Measurements from ENCODE around the gene GBP6.
"Not testable (repeated sequence)": the region's sequence is repeated elsewhere in the genome, so short reads cannot be mapped to it uniquely, and the experiment has no call there.

Gene GBP6

GRCh38 chr1:89373810-89374209 lies 10.0 kb downstream of the GBP6 start:
- DNase-seq = not testable (repeated sequence)

- no peak for DNase-seq
Observed at GRCh38 chr1:89378001-89378400, 14.1 kb downstream of the GBP6 start.

GRCh38 chr1:89381618-89382017 lies 17.8 kb downstream of the GBP6 start:
- no peak for DNase-seq

GRCh38 chr1:89382479-89382878 lies 18.6 kb downstream of the GBP6 start:
- no peak for DNase-seq

- DNase-seq = no peak
Observed at GRCh38 chr1:89383185-89383584, 19.3 kb downstream of the GBP6 start.

- no peak for DNase-seq
Observed at GRCh38 chr1:89390707-89391106, 26.8 kb downstream of the GBP6 start.

GRCh38 chr1:89391686-89392085 lies 27.8 kb downstream of the GBP6 start:
- no peak for DNase-seq

- no peak for DNase-seq
Observed at GRCh38 chr1:89394851-89395250, 31.0 kb downstream of the GBP6 start.

GRCh38 chr1:89396902-89397301 lies 33.0 kb downstream of the GBP6 start:
- no peak for DNase-seq

GRCh38 chr1:89405275-89405929 lies 41.5 kb downstream of the GBP6 start:
- no peak for DNase-seq

GRCh38 chr1:89407360-89407759 lies 43.5 kb downstream of the GBP6 start:
- DNase-seq = no peak

GRCh38 chr1:89407768-89408167 lies 43.9 kb downstream of the GBP6 start:
- DNase-seq = not testable (repeated sequence)

GRCh38 chr1:89425056-89425455 lies 61.2 kb downstream of the GBP6 start:
- no peak for DNase-seq

- DNase-seq = no peak
Observed at GRCh38 chr1:89429062-89429461, 65.2 kb downstream of the GBP6 start.

- DNase-seq = not testable (repeated sequence)
Observed at GRCh38 chr1:89429681-89430080, 65.8 kb downstream of the GBP6 start.

- no peak for DNase-seq
Observed at GRCh38 chr1:89433421-89433820, 69.6 kb downstream of the GBP6 start.

- DNase-seq = not testable (repeated sequence)
Observed at GRCh38 chr1:89434058-89434780, 70.4 kb downstream of the GBP6 start.

All from NCI-H1105 (cell line).